Calu3 (cell line): Measurements from ENCODE around the gene MDK. TPM values are rescaled to one million over a fixed set of nuclear protein-coding genes. Genes with fewer than 3 reads are reported as not detected.

Experiments used
- Bru-seq: library from RNA; stranded (reverse); fragments of 400-500 nt; gene quantifications from one replicate; lab custom pipeline; 2021; lab: Mats Ljungman, UMichigan
- BruChase-seq, 2 experiments: library from RNA; stranded (reverse); fragments of 400-500 nt; gene quantifications; one replicate each; lab custom pipeline; 2021; lab: Mats Ljungman, UMichigan
- BruUV-seq: library from RNA; stranded (reverse); fragments of 400-500 nt; replicated peaks from 2 replicates; lab custom pipeline; 2021; lab: Mats Ljungman, UMichigan
- CTCF ChIA-PET: fragments of 300-600 bp; sonication (Branson Sonifier 250); formaldehyde crosslinking; loops from one replicate; lab custom pipeline; 2022; ENCODE audit warnings: antibody characterized with exemption; lab: Charles Lee
- DNase-seq: peaks from one replicate; pipeline ENCODE4 v3.0.0; 2022
- H3K27ac Mint-ChIP-seq: one replicate; pipeline ENCODE4 v1.8.0; 2022; ENCODE audit warnings: mixed read lengths; ENCODE audit not compliant: unreplicated experiment
- H3K27me3 Mint-ChIP-seq: one replicate; pipeline ENCODE4 v1.8.0; 2022; ENCODE audit warnings: mixed read lengths; ENCODE audit not compliant: unreplicated experiment
- H3K36me3 Mint-ChIP-seq: one replicate; pipeline ENCODE4 v1.8.0; 2022; ENCODE audit warnings: mild to moderate bottlenecking, moderate library complexity, mixed read lengths; ENCODE audit not compliant: insufficient read depth, unreplicated experiment
- H3K4me1 Mint-ChIP-seq: one replicate; pipeline ENCODE4 v1.8.0; 2022; ENCODE audit warnings: mild to moderate bottlenecking, low read depth, mixed read lengths; ENCODE audit not compliant: unreplicated experiment
- H3K4me3 Mint-ChIP-seq: one replicate; pipeline ENCODE4 v1.8.0; 2022; ENCODE audit warnings: mild to moderate bottlenecking, low read depth, moderate library complexity, mixed read lengths; ENCODE audit not compliant: unreplicated experiment
- H3K9me3 Mint-ChIP-seq: one replicate; pipeline ENCODE4 v1.8.0; 2022; ENCODE audit warnings: low read depth, mixed read lengths; ENCODE audit not compliant: unreplicated experiment
- CTCF ChIP-seq: fragments of 200-600 bp; IDR thresholded peaks from one replicate; pipeline ENCODE4 v1.8.0; 2022; ENCODE audit warnings: antibody characterized with exemption; ENCODE audit not compliant: unreplicated experiment
- intact Hi-C: fragments of 100-400 bp; cut with micrococcal nuclease; formaldehyde crosslinking; loops from one replicate; pipeline ENCODE4 v1.10.0; 2022; ENCODE audit not compliant: unreplicated experiment
- long read RNA-seq: library from polyadenylated mRNA; stranded (forward); transcript quantifications from one replicate; pipeline ENCODE4 v2.0.0, GENCODE V29; 2022
- total RNA-seq: library from RNA; stranded (reverse); gene quantifications from 2 replicates; pipeline ENCODE4 v1.2.3, GENCODE V29; 2022

MDK gene
- total RNA-seq = 74.9 and 139 TPM in 2 replicates
- Bru-seq, nascent RNA = percentile 66 among the genes with signal in this experiment
- percentile 72 among the genes with signal in this experiment for BruChase-seq, experiment 1, labeled RNA remaining after a 6-hour chase
- percentile 61 among the genes with signal in this experiment for BruChase-seq, experiment 2, labeled RNA remaining after a 2-hour chase
- long read RNA-seq, transcript MDK-203 (5 exons, 828 nt) = major isoform, 220 of 296 reads
- long read RNA-seq, transcript MDK-201 (5 exons, 985 nt) = minor isoform, 6 of 296 reads
- long read RNA-seq, transcript MDK-206 (4 exons, 1,026 nt) = minor isoform, 16 of 296 reads
- long read RNA-seq, transcript MDK-205 (5 exons, 1,166 nt) = minor isoform, 18 of 296 reads
- long read RNA-seq, partial matches to known transcripts = 19 of 296 reads
- long read RNA-seq, other reads (novel, unspliced or antisense) = 13 of 296 reads

- DNase-seq = no peak
- TF ChIP-seq CTCF = no peak
- no TSS peak for BruUV-seq
- peaks cover 1% of the 10 kb centered on the region for H3K4me1 Mint-ChIP-seq
- CTCF ChIA-PET = no interaction called here
- peaks cover 33% of the 10 kb centered on the region for H3K36me3 Mint-ChIP-seq
- peak within 1 kb of the TSS; percentile 77 for H3K4me3 Mint-ChIP-seq
- H3K27me3 Mint-ChIP-seq = peaks cover 5% of the 10 kb centered on the region
- no peaks in the 10 kb centered on the region for H3K9me3 Mint-ChIP-seq
- no peak within 1 kb of the TSS for H3K27ac Mint-ChIP-seq
- intact Hi-C loops = no loop called here
Measured at GRCh38 chr11:46381048-46381818, at the start of gene MDK. Gene MDK, plus strand, starts transcription at chr11:46381669. Its CDS starts 389 bp downstream, at chr11:46382058.

GRCh38 chr11:46332093-46332567 is 49.3 kb upstream of the MDK start:
- CTCF ChIA-PET = no interaction called here
- peak overlapping the region; percentile 39 for H3K4me3 Mint-ChIP-seq

GRCh38 chr11:46332568-46333393 is 48.7 kb upstream of the MDK start:
- H3K27me3 Mint-ChIP-seq = peaks cover 91% of the 10 kb centered on the region
- H3K4me1 Mint-ChIP-seq = peaks cover 7% of the 10 kb centered on the region
- TF ChIP-seq CTCF = no peak
- DNase-seq = no peak
- H3K36me3 Mint-ChIP-seq = no peaks in the 10 kb centered on the region
- H3K4me3 Mint-ChIP-seq = peak overlapping the region; percentile 39
- no peaks in the 10 kb centered on the region for H3K9me3 Mint-ChIP-seq
- intact Hi-C loops = no loop called here
- no peak overlapping the region for H3K27ac Mint-ChIP-seq
- CTCF ChIA-PET = interaction anchor here (0.6 kb wide), 1 partner anchor 9 kb away, joined by 3 read pairs; no protein-coding TSS in a partner anchor
- no TSS peak for BruUV-seq

More at GRCh38 chr11:46332093-46332567, 49.3 kb upstream of the MDK start:
- BruUV-seq = no TSS peak
- no peaks in the 10 kb centered on the region for H3K36me3 Mint-ChIP-seq
- DNase-seq = no peak
- no peaks in the 10 kb centered on the region for H3K9me3 Mint-ChIP-seq
- H3K4me1 Mint-ChIP-seq = peaks cover 8% of the 10 kb centered on the region
- H3K27me3 Mint-ChIP-seq = peaks cover 91% of the 10 kb centered on the region
- no peak for TF ChIP-seq CTCF
- no peak overlapping the region for H3K27ac Mint-ChIP-seq
- intact Hi-C loops = no loop called here
